Muscle of back (tissue), 11 donors: ENCODE results near the gene PDGFC. TPM values are rescaled to one million over a fixed set of nuclear protein-coding genes. Genes with fewer than 3 reads are reported as not detected.
A peak's percentile ranks its signal among the peaks of the same experiment; 100 is the strongest.

Experiments
- DNase-seq, 3 donors: peaks; one replicate each; pipeline versions ENCODE4 v3.0.0 to v3.0.0-alpha.2; 2013
- polyA plus RNA-seq, 10 donors: library from polyadenylated mRNA; unstranded; fragments of 120-200 nt; gene quantifications; one replicate each; pipeline ENCODE4 v1.2.1, GENCODE V29; 2013; ENCODE audit not compliant: insufficient read length in 10 of 10

Gene PDGFC
- polyA plus RNA-seq, 10 donors: 23.6 to 42.0 (median 30.8) TPM

DNA sequence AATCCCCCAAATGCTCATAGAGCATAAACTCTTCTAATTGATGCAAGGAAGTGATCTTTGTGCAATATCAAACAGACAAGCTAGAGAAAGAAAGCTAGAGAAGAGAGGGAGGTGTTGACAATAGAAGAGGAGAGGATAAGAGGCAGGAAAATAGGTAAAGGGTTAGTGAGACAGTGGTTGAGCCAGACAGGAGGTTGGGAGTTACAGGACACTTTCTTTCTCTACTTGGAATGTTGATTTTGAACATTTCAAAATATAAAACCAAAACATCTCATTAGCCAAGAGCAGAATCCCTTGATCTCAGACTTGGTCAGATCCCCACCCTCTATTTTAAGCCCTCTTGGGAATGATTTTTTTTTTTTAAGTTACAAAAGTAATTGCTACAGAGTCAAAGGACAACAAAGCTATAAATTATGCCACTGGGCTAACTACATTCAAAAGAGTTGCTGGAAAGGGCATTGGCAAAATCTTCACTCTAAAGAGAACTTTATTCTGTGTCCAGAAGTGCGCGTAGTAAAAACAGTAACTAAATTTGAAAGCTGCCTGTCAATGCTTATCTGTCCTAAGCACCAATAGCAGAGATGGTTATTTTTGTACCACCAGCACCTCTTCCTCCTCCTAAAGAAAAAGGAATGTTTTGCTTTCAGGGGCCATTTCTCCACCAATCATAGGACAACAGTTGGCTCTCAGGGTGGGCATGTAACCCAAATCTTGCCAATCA lies 133.8 kb downstream of the PDGFC start:
- DNase-seq: no peak

- DNase-seq: no peak
Measured at GRCh38 chr4:156832886-156833285, 138.7 kb downstream of the PDGFC start.

- peak in 1 of 3 donors; percentile 29 for DNase-seq
Measured at GRCh38 chr4:156830351-156830750, 141.2 kb downstream of the PDGFC start.

DNA sequence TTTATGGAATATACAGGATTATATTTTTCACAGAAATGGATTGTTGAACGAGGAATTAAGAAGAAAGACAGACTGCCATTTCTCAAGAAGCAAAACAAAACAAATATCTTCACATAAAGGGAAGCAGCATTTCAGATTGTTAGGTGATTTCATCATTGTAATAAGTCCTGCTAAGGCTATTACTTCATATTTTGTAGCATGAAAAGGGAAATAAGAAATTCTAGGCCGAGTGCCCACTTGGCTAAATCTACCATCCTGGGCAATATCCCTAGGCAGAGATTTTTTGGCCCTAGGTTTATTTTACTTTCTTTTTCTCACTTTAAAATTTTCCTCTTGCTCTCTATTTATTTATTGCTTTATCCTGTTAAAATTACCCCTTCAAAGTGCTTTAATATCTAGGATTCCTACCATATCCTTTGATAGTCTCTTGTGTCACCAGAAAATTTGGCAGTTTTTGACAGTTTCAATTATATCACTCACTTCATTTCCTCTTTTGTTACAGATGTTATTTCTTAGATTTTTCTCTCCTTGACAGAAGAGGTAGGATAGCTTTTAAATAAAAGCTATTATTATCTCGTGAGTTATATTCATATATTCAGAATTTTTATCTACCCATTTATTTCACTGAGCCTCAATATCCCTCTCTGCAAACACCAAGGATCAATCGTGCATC lies 142.3 kb downstream of the PDGFC start:
- peak; percentile 13 to 64 (median 32) for DNase-seq

GRCh38 chr4:156827519-156827918 lies 144.1 kb downstream of the PDGFC start:
- DNase-seq: no peak

DNA sequence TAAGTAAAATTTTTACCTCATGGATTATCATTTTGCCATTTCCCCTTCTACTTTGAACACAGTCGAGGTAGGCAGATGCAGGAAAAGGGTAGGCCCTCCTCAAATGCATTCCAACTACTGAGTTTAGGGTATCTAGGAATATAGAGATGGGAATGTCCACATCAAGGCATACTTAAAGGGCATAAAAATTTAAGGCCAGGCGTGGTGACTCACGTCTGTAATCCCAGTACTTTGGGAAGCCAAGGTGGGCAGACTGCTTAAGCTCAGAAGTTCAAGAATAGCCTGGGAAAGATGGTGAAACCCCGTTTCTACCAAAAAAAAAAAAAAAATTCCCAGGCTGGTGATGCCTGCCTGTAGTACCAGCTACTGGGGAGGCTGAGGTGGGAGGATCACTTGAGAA lies 146.5 kb downstream of the PDGFC start:
- DNase-seq: no peak

DNA sequence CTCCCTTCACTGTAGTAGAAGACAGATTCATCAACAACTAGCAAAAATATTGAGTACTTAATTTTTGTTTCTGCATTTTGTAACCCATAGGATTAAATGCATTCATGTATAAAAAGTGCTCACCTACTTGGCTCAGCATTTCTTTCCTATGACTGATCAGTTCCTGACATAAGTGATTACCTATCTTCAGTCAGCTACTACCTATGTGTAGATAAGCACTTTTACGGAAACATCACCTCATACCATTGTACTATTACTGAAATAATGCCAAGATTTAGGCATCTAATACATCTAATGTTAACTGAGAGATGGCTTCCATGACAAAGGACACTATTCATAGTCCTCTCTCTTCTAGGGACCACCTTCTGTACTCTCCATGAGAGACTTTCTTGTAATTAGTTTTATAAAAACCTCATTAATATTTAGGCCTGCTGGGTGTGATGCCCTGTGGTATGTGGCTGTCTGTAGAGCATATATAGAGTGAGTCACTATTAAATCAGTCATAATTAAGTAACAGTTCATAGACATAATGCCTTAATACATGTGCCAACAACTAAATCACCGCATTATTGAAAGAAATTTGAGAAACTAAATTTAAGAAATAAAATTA lies 147.0 kb downstream of the PDGFC start:
- no peak for DNase-seq

- DNase-seq: peak; percentile 14 to 39 (median 17)
Measured at GRCh38 chr4:156820931-156821330, 150.7 kb downstream of the PDGFC start.

DNA sequence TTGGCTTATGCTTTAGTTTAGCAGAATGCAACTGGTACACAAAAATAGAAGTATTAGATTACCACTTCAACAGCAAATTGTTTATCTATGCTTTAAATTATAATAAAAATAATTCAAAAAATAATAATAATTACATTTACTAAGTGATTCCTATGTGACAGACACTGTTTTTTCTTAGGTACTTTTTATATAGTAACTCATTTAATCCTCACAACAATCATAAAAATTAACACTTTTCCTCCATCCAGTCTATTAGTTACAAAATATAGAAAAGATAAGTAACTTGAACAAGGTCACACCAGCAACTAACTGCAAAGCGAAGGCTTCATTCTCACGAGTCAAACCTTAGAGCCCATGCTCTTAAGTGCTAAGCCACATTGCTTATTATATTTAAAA lies 155.2 kb downstream of the PDGFC start:
- DNase-seq: no peak

DNA sequence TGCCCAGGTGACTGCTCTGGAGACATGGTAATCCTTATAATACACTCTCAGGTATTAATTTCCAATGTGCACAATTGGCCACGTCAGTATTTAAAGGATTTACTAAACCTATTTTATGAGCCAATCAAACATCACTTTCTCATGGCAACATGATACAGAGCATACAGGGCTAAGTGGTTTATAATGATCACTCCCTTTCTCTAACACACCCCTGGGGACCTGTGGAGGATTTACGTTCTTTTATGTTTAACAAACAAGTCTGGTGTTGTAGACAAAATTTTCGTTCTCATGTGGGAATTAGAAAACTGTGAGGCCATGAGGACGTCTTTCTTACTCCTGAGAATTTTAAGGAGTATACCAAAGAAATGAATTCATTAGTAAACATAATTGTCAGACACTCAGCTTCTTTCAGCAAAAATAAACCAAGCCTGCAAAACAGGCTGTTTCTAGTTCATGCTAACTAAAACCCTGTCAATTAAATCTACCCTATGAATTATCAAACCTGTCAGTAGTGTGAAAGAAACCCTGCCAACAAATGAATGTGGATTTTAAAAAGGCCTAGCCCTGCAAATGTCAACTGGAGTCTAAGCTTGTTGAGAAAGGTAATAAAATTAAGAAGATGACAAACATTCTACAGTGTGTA lies 155.8 kb downstream of the PDGFC start:
- DNase-seq: no peak

DNA sequence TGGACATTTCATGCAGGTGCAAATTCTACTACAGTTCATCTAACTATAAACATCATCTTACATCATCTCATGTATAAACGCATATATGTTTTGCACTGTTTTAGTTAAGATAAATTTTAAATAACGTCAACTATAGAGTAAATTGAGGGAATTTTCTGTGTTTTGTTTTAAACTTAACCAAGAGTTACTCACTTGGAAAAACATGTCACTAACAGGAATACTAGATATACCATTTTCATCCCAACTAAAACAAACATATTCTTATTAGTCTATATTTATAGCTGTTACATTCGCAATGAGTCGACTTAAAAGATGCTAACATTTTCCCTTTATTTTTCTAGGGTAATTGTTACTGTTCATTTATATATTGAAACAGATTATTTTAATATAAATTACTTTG lies 159.6 kb downstream of the PDGFC start:
- no peak for DNase-seq

DNA sequence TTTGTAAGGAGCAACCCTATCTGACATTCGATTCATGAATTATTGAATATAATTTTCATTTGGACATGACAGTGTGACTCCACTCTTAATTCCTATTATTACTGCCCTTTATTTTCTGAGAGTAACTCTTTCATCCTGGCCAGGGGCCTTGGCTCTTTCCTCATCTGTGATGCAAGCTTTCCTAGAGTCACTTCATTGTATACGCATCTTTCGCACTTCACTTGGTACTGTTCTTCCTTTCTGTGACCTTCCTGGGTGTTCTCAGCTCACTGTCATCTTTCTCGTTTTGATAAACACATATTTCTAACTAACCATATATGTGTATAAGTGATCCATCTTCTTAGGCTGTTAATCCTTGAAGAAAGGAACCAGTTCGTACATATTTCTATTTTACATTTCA lies 160.3 kb downstream of the PDGFC start:
- no peak for DNase-seq

DNA sequence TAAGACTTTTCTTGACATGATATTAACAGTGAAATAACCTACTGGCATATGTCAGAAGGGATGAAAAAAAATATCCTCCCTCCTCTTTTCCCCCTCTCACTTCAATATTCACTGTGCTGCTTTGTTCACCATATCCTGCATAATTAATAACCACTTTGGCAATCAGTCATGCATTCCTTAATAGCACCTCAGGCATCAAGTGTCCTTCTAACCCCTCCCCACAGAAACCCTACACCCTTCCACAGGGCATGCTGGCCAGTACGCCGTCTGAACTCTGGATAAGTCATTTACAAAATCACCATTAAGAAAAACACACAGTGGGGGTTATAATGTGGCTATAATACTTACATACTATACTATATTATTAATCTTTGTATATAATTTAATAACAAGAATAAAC lies 165.9 kb downstream of the PDGFC start:
- no peak for DNase-seq

DNA sequence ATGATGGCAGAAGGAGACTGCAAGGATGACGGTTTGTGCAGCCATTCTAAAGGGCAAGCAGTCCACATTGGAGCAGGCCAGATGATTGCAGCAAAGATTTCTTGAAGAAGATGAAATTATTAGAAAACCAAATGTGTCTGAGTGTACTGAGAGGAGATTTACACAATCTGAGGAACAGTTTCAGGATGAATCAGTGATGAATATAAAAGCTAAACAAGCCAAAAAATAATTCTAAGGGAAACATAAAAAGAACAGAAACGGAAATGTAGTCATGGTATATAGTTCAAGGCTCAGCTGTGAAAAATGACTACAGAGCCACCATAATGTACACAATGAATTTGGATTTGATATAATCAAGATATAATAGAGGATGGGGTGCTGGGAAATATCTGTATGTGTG lies 168.5 kb downstream of the PDGFC start:
- DNase-seq: no peak

DNA sequence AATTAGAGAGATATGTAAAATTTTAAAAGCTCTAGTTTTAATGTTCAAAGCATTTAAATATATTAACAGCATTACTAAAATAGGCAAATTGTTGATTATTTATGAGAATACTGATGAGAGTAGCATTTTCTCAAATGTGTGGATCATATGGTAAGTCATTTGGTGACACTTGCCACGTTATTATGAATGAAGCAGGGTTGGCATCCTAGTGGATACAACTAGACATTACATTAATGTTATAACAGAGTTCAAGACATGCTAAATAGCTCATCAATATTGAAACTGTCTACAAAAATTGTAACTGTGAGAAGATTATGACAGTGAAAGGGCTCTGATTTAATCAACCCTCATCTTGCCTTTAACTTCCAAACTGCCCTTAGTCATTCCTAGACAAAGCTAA lies 171.1 kb downstream of the PDGFC start:
- no peak for DNase-seq

GRCh38 chr4:156799121-156799589 lies 172.4 kb downstream of the PDGFC start:
- DNase-seq: no peak

DNA sequence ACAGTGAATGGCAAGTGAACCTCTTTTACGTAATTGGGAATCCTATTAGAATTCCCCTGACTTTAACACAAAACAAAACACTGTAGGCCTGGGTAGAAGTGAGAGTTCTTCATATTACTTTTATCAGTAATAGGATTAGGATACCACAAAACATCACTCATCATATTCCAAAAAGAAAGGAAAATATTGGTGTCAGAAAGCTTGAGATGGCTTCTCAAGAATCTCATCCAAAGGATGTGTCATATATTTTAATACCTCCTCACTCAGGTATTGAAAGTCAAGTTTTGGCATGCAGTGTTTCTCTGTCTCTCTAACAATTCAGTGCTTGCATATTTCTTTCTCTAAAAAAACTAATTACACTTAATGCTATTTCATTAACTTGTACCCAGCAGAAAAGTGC lies 173.2 kb downstream of the PDGFC start:
- DNase-seq: no peak

GRCh38 chr4:156797206-156797605 lies 174.4 kb downstream of the PDGFC start:
- DNase-seq: no peak

- no peak for DNase-seq
Measured at GRCh38 chr4:156795727-156796126, 175.9 kb downstream of the PDGFC start.

GRCh38 chr4:156794863-156795262 lies 176.7 kb downstream of the PDGFC start:
- DNase-seq: no peak

DNA sequence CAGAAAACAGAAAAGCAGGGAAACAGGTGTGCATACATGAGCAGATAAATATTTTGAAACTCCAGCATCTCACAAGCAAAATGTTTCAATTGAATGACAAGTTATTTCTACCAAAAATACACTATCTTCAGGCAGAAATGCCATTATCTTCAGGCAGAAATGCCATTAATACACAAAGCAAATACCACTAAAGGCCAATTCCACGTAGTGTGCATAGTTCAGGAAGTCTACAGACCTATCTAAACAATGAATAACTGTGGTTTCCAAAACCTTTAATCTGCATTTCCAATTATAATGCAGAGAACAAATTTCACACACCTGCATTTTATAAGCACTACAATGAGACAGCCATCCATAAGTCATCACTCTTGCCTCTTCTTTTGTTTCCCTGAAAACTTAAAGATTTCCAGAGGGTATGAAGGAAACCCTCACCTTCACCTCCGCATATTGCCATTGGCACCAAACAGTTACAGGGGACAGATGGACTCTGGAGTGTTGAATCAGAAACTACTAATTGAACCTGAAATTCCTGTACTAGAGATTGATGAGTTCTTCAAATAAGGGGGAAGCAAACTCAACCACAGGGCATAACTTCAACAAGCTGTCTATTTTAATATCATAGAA lies 179.0 kb downstream of the PDGFC start:
- no peak for DNase-seq

DNA sequence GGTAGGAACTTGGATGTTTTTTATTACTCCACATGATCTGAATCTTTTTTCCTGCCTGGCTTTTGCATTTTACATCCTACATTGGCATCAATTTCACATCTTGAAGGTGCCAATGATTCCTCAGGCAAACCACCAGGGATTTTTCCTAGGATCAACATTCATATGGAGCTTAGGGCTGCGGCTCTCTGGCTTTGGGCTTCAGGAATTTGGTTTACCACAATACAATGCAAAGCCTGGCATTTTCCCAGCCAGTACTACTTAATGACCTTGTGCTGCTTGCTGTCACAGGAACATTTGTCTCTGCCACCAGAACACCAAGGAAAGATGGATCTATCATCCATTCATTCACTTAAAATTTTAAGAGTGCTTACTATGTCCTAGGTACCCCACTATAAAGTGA lies 180.7 kb downstream of the PDGFC start:
- peak in 2 of 3 donors; percentile 18 to 79 for DNase-seq
